B cell (primary cell): ENCODE results near the gene DNAL1. TPM values are rescaled to one million over a fixed set of nuclear protein-coding genes. Genes with fewer than 3 reads are reported as not detected.

Experiments used
- ATAC-seq: fragments of 200-7000 bp; cut with Tn5 transposase; one replicate; pipeline ENCODE4 v1.10.0; 2021; ENCODE audit warnings: low read depth, mild to moderate bottlenecking, moderate number of reproducible peaks, moderate library complexity
- CTCF ChIA-PET: fragments of 350-600 bp; sonication (Branson Sonifier 250); formaldehyde crosslinking; loops from one replicate; lab custom pipeline; 2021; ENCODE audit warnings: antibody characterized with exemption, inconsistent platforms; lab: Charles Lee
- POLR2A ChIA-PET: fragments of 350-600 bp; sonication (Branson Sonifier 250); formaldehyde crosslinking; loops from one replicate; lab custom pipeline; 2021; ENCODE audit warnings: antibody characterized with exemption; lab: Charles Lee
- DNase-seq: peaks from one replicate; pipeline ENCODE4 v3.0.0; 2013
- H2AFZ ChIP-seq: 2 replicates; pipeline ENCODE4 v1.6.1; 2012; ENCODE audit warnings: mild to moderate bottlenecking, low read depth, low read length; ENCODE audit not compliant: insufficient read depth, poor library complexity, severe bottlenecking
- H3K27ac ChIP-seq, 2 donors: 1 replicate in 1 of 2; 2 replicates in 1 of 2; pipeline ENCODE4 v1.5.1; 2012 to 2013; ENCODE audit warnings: low read length in 2 of 2, mild to moderate bottlenecking in 2 of 2, moderate library complexity in 1 of 2
- H3K27me3 ChIP-seq, 4 experiments: fragments of 200-600 bp in 1 of 4; sonication (generic) in 1 of 4; replicated peaks in 1 of 4; 1 replicate in 2 of 4; 2 replicates in 2 of 4; pipeline versions ENCODE4 v1.6.1 to v1.7.0; 2013 to 2016; ENCODE audit warnings: low read length in 3 of 4, mild to moderate bottlenecking in 2 of 4, mixed read lengths in 1 of 4, moderate library complexity in 1 of 4; ENCODE audit not compliant: insufficient read depth in 4 of 4, control insufficient read depth in 3 of 4; ENCODE audit errors: control extremely low read depth in 1 of 4
- H3K36me3 ChIP-seq, 2 experiments: replicated peaks in 1 of 2; 1 replicate in 1 of 2; 2 replicates in 1 of 2; pipeline versions ENCODE4 v1.6.1 to v1.7.1; 2013; ENCODE audit warnings: low read length in 1 of 2; ENCODE audit not compliant: insufficient read depth in 2 of 2, control insufficient read depth in 1 of 2; ENCODE audit errors: control extremely low read depth in 1 of 2, extremely low read depth in 1 of 2
- H3K4me1 ChIP-seq, 2 donors: fragments of 200-600 bp in 1 of 2; sonication (generic) in 1 of 2; 1 replicate in 1 of 2; 2 replicates in 1 of 2; pipeline versions ENCODE4 v1.5.1 to v1.6.1; 2013 to 2017; ENCODE audit warnings: low read length in 2 of 2; ENCODE audit not compliant: control insufficient read depth in 2 of 2, insufficient read depth in 2 of 2
- H3K4me2 ChIP-seq: replicated peaks from 2 replicates; pipeline ENCODE3; 2012; ENCODE audit warnings: mild to moderate bottlenecking, low read depth, low read length; ENCODE audit not compliant: poor library complexity, severe bottlenecking
- H3K4me3 ChIP-seq, 5 experiments: fragments of 200-600 bp in 1 of 5; sonication (generic) in 1 of 5; 1 replicate in 3 of 5; 2 replicates in 2 of 5; pipeline versions ENCODE4 v1.5.1 to v1.7.0; 2011 to 2016; ENCODE audit warnings: low read length in 4 of 5, mild to moderate bottlenecking in 4 of 5, low read depth in 2 of 5, control low read depth in 1 of 5, moderate library complexity in 1 of 5; ENCODE audit not compliant: insufficient read depth in 1 of 5; ENCODE audit errors: control extremely low read depth in 1 of 5, extremely low read depth in 1 of 5
- H3K79me2 ChIP-seq: fragments of 200-600 bp; sonication (generic); one replicate; pipeline ENCODE4 v1.6.0; 2016; ENCODE audit warnings: low read length; ENCODE audit not compliant: control insufficient read depth, insufficient read depth
- H3K9ac ChIP-seq: fragments of 200-600 bp; sonication (generic); 2 replicates; pipeline ENCODE4 v1.6.1; 2017; ENCODE audit warnings: mild to moderate bottlenecking, low read length, moderate library complexity
- H3K9me3 ChIP-seq, 3 donors: one replicate each; pipeline versions ENCODE4 v1.6.1 to v1.7.1; 2013; ENCODE audit warnings: low read length in 2 of 3; ENCODE audit not compliant: control insufficient read depth in 2 of 3, insufficient read depth in 1 of 3; ENCODE audit errors: control extremely low read depth in 1 of 3
- H4K20me1 ChIP-seq: 2 replicates; pipeline ENCODE4 v1.6.0; 2012; ENCODE audit warnings: mild to moderate bottlenecking, low read length; ENCODE audit not compliant: insufficient read depth, control insufficient read depth, poor library complexity, severe bottlenecking
- H3K27ac Mint-ChIP-seq: one replicate; pipeline ENCODE4 v1.8.0; 2021; ENCODE audit warnings: mixed read lengths
- H3K27me3 Mint-ChIP-seq: one replicate; pipeline ENCODE4 v1.8.0; 2021; ENCODE audit warnings: mixed read lengths
- H3K4me1 Mint-ChIP-seq: one replicate; pipeline ENCODE4 v1.8.0; 2021; ENCODE audit warnings: mixed read lengths
- H3K4me3 Mint-ChIP-seq: one replicate; pipeline ENCODE4 v1.8.0; 2021; ENCODE audit warnings: mixed read lengths
- H3K9me3 Mint-ChIP-seq: one replicate; pipeline ENCODE4 v1.8.0; 2022; ENCODE audit warnings: mixed read lengths; ENCODE audit not compliant: insufficient read depth
- CTCF ChIP-seq: fragments of 200-600 bp; IDR thresholded peaks from one replicate; pipeline ENCODE4 v1.8.0; 2022; ENCODE audit warnings: antibody characterized with exemption, mild to moderate bottlenecking
- EZH2 ChIP-seq: IDR thresholded peaks from 2 replicates; pipeline ENCODE4 v1.6.1; 2012; ENCODE audit warnings: borderline replicate concordance, low read depth, mild to moderate bottlenecking, moderate library complexity, low read length; ENCODE audit not compliant: insufficient read depth, poor library complexity, severe bottlenecking
- whole genome bisulfite sequencing: methylation state at CpG from one replicate; pipeline ENCODE4 v1.1.5; 2013; ENCODE audit warnings: missing lambda C conversion rate; ENCODE audit not compliant: insufficient coverage; 5-methylcytosine and 5-hydroxymethylcytosine counted together
- intact Hi-C: fragments of 100-400 bp; cut with micrococcal nuclease; formaldehyde crosslinking; loops from one replicate; pipeline ENCODE4 v1.10.0; 2022
- polyA plus RNA-seq: library from polyadenylated mRNA; depleted of rRNA; stranded (reverse); fragments of >200 nt; gene quantifications from 2 replicates; pipeline ENCODE4 v1.2.3, GENCODE V29; 2012
- small RNA-seq: library from RNA; depleted of rRNA; stranded (forward); fragments of <200 nt; gene quantifications from one replicate; pipeline ENCODE3, GENCODE V24; 2012; ENCODE audit warnings: low replicate concordance, low read depth; ENCODE audit not compliant: insufficient read length
- total RNA-seq, 2 donors: library from RNA; stranded (reverse); fragments of 120-200 nt in 1 of 2; gene quantifications; 1 replicate in 1 of 2; 2 replicates in 1 of 2; pipeline versions ENCODE4 v1.2.3 to v1.2.4, GENCODE V29; 2013 to 2022

The DNAL1 gene
- total and polyA plus RNA-seq, 2 donors (not counting 1 experiment from before 2014, with no cell fraction given), result 2.0 to 10.7 TPM

GRCh38 chr14:73752297-73752992 lies 107.7 kb downstream of the DNAL1 start:
- DNase-seq, result peak; percentile 69
- Mint-ChIP-seq H3K27ac (peak overlapping the region; percentile 94), H3K4me3 (peak overlapping the region; percentile 88), H3K4me1 (peaks cover 95% of the 10 kb centered on the region), H3K27me3 (no peaks in the 10 kb centered on the region), H3K9me3 (no peaks in the 10 kb centered on the region)
- WGBS, result 50% methylated on average over 6 of the region's 7 CpGs
- Histone ChIP-seq H3K4me3 (peak overlapping the region in 3 of 5 experiments; percentile 43 to 56 (median 48)), H3K9me3 (no peaks in the 10 kb centered on the region), H3K4me2 (peak overlapping the region; percentile 93), H3K27me3 (no peaks in the 10 kb centered on the region), H3K79me2 (peaks cover 100% of the 10 kb centered on the region), H3K27ac (peak overlapping the region; percentile 86 to 90), H2AFZ (no peak overlapping the region), H3K4me1 (peaks cover 95 to 99% of the 10 kb centered on the region in 2 donors), H3K36me3 (peaks cover 0 to 5% of the 10 kb centered on the region in 2 experiments), H3K9ac (peak overlapping the region; percentile 61), H4K20me1 (peaks cover 95% of the 10 kb centered on the region)
- POLR2A ChIA-PET, result interaction anchor here (0.8 to 12.5 kb wide), 5 partner anchors 13 to 75 kb away, joined by 3 to 183 read pairs (median 6); no protein-coding TSS in a partner anchor
- peak; percentile 53 for TF ChIP-seq CTCF
- TF ChIP-seq EZH2, result no peak
- no peak for ATAC-seq
- intact Hi-C loops, result loop anchor here (1.0 to 5.0 kb wide), 3 partner anchors 8 to 135 kb away; partner anchors contain the start of genes PNMA1 and ZNF410
- CTCF ChIA-PET, result interaction anchor here (1.1 to 17.2 kb wide), 6 partner anchors 9 to 73 kb away, joined by 3 to 220 read pairs (median 110); no protein-coding TSS in a partner anchor

Small RNA genes lying within 50 kb of the gene (small RNA-seq; reads per million reads assigned to genes)
- not detected for gene RNU6-240P

Other genes starting within 250 kb of the DNAL1 start
- gene NUMB, start 186.4 kb upstream of the DNAL1 start, total RNA-seq, result 102 and 108 TPM in 2 replicates
- gene NUMB, start 186.4 kb upstream of the DNAL1 start, polyA plus RNA-seq, result 63.4 and 64.9 TPM in 2 replicates
- 22.6 and 26.2 TPM in 2 replicates for gene RIOX1, start 154.1 kb upstream of the DNAL1 start, total RNA-seq
- gene RIOX1, start 154.1 kb upstream of the DNAL1 start, polyA plus RNA-seq, result 5.7 and 8.9 TPM in 2 replicates
- gene ACOT1, start 107.8 kb upstream of the DNAL1 start, total RNA-seq, result 2.1 and 2.9 TPM in 2 replicates
- 1.6 and 2.6 TPM in 2 replicates for gene ACOT1, start 107.8 kb upstream of the DNAL1 start, polyA plus RNA-seq
- not detected in 2 replicates for gene HEATR4, start 86.0 kb upstream of the DNAL1 start, total RNA-seq
- not detected in 2 replicates for gene HEATR4, start 86.0 kb upstream of the DNAL1 start, polyA plus RNA-seq
- 6.9 and 8.3 TPM in 2 replicates for gene ACOT2, start 75.8 kb upstream of the DNAL1 start, total RNA-seq
- 17.7 TPM in 2 replicates for gene ACOT2, start 75.8 kb upstream of the DNAL1 start, polyA plus RNA-seq
- 0.42 and 0.83 TPM in 2 replicates for gene ACOT4, start 53.1 kb upstream of the DNAL1 start, total RNA-seq
- gene ACOT4, start 53.1 kb upstream of the DNAL1 start, polyA plus RNA-seq, result 0.12 and 0.19 TPM in 2 replicates
- gene ACOT6, start 32.5 kb upstream of the DNAL1 start, total RNA-seq, result not detected in 2 replicates
- gene ACOT6, start 32.5 kb upstream of the DNAL1 start, polyA plus RNA-seq, result not detected in 2 replicates
- gene PNMA1, start 69.4 kb downstream of the DNAL1 start, total RNA-seq, result 29.6 and 31.6 TPM in 2 replicates
- 9.5 and 11.3 TPM in 2 replicates for gene PNMA1, start 69.4 kb downstream of the DNAL1 start, polyA plus RNA-seq
- gene PTGR2, start 206.8 kb downstream of the DNAL1 start, total RNA-seq, result 4.2 and 4.5 TPM in 2 replicates
- 1.2 and 1.4 TPM in 2 replicates for gene PTGR2, start 206.8 kb downstream of the DNAL1 start, polyA plus RNA-seq
- gene ZNF410, start 241.9 kb downstream of the DNAL1 start, total RNA-seq, result 58.3 and 69.0 TPM in 2 replicates
- 18.9 and 26.2 TPM in 2 replicates for gene ZNF410, start 241.9 kb downstream of the DNAL1 start, polyA plus RNA-seq